GM18505 (cell line): ENCODE data around the gene RPRD1B.

Experiments used
- ATAC-seq: cut with Tn5 transposase; IDR thresholded peaks from one replicate; pipeline ENCODE4 v1.9.1; 2021; ENCODE audit not compliant: unreplicated experiment
- POLR2A ChIP-seq: IDR thresholded peaks from 4 replicates; pipeline ENCODE4 v1.6.1; 2011; ENCODE audit warnings: borderline replicate concordance; ENCODE audit not compliant: insufficient read depth, insufficient read length; ENCODE audit errors: extremely low read depth

The RPRD1B gene

GRCh38 chr20:38108438-38108985, 75.0 kb downstream of the RPRD1B start:
- no peak for ATAC-seq
- TF ChIP-seq POLR2A: no peak

- TF ChIP-seq POLR2A: no peak
- no peak for ATAC-seq
Measured at GRCh38 chr20:38108986-38109541, 75.5 kb downstream of the RPRD1B start.

GRCh38 chr20:38109591-38110524, 76.3 kb downstream of the RPRD1B start:
- no peak for TF ChIP-seq POLR2A

GRCh38 chr20:38110525-38111178, 77.1 kb downstream of the RPRD1B start:
- ATAC-seq: no peak
- no peak for TF ChIP-seq POLR2A

More at GRCh38 chr20:38109591-38110524, 76.3 kb downstream of the RPRD1B start:
- ATAC-seq: no peak

DNA sequence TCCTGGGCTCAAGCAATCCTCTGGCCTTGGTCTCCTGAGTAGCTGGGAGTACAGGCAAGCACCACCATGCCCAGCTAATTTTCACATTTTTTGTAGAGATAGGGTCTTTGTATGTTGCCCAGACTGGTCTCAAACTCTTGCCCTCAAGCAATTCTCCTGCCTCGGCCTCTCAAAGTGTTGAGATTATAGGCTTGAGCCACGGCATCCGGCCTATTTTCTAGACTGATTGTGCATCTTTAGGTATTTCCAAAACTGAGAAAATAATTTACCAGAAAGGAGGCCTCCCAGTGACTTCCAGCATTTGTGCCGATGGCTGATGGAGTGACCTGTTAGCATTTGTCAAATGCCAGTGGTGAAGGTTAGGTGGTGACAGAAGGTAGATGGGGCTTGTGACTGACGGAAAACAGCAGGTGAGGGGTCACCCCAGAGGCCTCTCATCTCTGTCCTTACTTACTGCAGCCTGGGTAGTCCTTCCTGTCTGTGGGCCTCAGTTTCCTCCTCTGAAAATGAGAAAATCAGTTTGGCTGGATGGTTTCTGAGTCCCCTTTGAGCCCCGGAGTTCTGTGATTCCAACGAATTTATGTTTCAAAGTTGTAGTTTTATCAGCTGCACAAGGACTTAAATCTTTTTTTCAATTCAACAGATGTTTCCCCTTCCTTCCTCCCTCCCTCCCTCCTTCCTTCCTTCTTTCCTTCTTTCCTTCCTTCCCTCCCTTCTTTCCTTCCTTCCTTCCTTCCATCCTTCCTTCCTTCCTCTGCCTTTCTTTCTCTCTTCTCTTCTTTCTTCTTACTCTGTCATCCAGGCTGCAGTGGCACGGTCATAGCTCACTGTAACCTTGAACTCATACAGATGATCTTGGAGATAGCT, 78.1 kb downstream of the RPRD1B start:
- ATAC-seq: no peak
- TF ChIP-seq POLR2A: no peak

- no peak for TF ChIP-seq POLR2A
- no peak for ATAC-seq
Measured at GRCh38 chr20:38112261-38112929, 78.8 kb downstream of the RPRD1B start.

DNA sequence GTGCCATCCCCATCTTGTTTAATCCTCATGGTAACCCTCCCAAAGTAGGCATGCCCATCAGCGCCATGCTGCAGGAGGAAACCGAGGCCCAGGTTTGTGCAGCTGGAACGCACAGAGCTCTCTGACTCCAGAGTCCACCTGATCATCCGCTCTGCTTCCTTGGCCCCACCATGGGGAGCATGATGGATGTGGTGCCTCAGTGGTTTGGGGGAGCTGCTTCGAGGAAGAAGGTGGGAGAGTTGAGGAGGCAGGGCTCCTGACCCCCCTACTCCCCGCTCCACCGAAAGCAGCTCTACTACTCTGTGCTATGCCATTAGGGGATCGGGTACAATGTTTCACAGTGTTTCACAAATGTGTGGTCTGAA, 79.4 kb downstream of the RPRD1B start:
- TF ChIP-seq POLR2A: no peak
- ATAC-seq: no peak

DNA sequence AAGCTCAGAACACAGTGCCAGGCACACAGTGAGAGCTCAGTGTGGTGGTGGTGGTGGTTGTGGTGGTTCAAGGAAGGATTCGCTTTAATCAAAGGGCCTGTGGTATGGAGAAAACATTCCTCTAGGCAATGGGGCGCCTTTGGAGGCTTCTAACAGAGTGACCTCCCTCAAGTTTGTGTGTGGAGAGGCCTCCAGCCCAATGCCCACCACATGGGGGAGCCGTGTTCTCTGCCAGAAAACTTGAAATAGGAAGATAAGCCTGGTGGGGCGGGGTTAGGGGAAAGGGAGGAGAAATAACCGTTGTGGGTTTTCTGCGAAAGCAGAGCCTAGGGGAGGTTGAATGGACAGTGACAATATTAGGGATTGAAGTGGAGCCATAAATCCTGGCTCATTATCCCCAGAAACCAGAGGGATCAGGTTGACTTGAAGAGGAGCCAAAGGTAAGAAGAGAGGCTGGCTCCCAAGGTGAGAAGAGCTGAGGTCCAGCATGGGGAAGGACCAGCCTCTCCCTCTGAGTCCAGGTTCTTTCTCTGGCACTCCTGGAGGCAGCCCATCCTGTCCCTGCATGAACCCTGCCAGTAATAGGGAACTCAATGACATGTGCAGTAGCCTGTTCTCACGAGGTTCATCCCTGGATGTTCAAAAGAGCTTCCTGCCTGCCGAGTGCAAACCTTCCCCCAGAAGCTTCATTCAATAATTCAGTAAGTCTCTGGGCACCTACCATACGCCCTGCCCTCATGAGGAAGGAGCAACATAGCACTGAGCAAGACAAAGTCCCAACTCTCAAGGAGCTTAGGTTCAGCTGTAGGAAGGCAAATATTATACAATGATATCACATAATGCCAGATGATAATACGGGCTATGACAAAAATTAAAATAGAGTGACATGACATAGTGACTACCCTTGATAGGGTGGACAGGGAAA, 80.1 kb downstream of the RPRD1B start:
- ATAC-seq: no peak
- TF ChIP-seq POLR2A: no peak

DNA sequence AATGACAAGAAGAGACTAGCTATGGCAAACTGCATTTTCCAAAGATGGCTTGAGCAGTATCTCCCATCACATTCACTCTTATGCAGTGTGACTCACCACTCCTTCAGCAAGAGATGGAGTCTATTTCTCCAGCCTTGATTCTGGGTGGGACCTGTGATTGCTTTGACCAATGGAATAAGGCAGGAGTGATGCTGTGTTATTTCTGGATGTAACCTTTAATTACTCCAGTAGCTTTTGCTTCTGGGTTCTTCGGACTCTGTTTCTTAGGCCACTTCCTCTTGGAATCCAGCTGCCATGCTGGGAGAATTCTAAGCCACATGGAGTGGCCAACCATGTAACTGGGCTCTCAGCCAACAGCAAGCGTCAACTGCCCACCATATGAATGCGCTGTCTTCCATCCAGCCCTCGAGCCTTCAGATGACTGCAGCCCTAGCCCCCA, 80.8 kb downstream of the RPRD1B start:
- TF ChIP-seq POLR2A: no peak
- ATAC-seq: no peak

GRCh38 chr20:38115205-38115604, 81.7 kb downstream of the RPRD1B start:
- ATAC-seq: no peak
- no peak for TF ChIP-seq POLR2A

DNA sequence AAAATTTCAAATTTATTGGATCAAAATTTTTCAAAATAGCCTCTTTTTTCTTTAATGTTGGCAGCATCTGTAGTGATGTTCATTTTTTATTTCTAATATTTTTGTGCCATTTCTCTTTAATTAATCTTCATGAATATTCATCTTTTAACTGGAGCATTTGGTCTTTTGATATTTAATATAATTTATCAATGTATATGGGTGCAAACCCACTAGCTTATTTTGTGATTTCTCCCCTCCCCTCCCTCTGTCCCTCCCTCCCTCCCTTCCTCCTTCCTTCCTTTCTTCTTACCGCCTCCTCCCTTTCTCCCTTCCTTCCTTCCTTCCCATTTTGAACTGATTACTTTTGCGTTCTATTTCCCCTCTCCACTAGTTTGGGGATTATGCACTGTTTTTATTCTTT, 82.3 kb downstream of the RPRD1B start:
- TF ChIP-seq POLR2A: no peak
- ATAC-seq: no peak
